Measurements from ENCODE around the gene MCM9. TPM values are rescaled to one million over a fixed set of nuclear protein-coding genes. Genes with fewer than 3 reads are reported as not detected.
A peak's percentile ranks its signal among the peaks of the same experiment; 100 is the strongest.

Gene MCM9
- total and polyA plus RNA-seq, 2 of the 13 experiments (the other 11 are each of a cell fraction or from before 2014, with no cell fraction given) = 3.8 to 17.2 TPM

GRCh38 chr6:118893064-118893806, 41.7 kb downstream of the MCM9 start (continued):
- TF ChIP-seq ZHX1 (CRISPR knock-in tag; IDR thresholded peaks at IDR 0.05; ENCODE audit: low read depth) = no peak; the same call in 1 of the 2 replicates
- no peak for TF ChIP-seq ZNF768 (CRISPR knock-in tag; IDR thresholded peaks at IDR 0.05)
- no peak for TF ChIP-seq GABPB1 (CRISPR knock-in tag; IDR thresholded peaks at IDR 0.05)
- TF ChIP-seq SP2 (CRISPR knock-in tag; IDR thresholded peaks at IDR 0.05) = no peak
- no peak for TF ChIP-seq ZNF547 (CRISPR knock-in tag; IDR thresholded peaks at IDR 0.05)
- no peak; the same call in 1 of the 2 replicates for TF ChIP-seq NFKBIZ (CRISPR knock-in tag; IDR thresholded peaks at IDR 0.05)
- no peak for TF ChIP-seq ARID5B (CRISPR knock-in tag; IDR thresholded peaks at IDR 0.05)
- TF ChIP-seq ZNF558 (CRISPR knock-in tag; IDR thresholded peaks at IDR 0.05; ENCODE audit: borderline replicate concordance) = no peak
- TF ChIP-seq NCOA2 (CRISPR knock-in tag; IDR thresholded peaks at IDR 0.05) = 0 out of 2 replicates have a peak, but pooled peaks have one; percentile 1
- TF ChIP-seq ARID2 (CRISPR knock-in tag; IDR thresholded peaks at IDR 0.05; ENCODE audit: borderline replicate concordance) = 0 out of 2 replicates have a peak, but pooled peaks have one; percentile 29
- no peak for TF ChIP-seq ZNF850 (CRISPR knock-in tag; conservative IDR thresholded peaks at IDR 0.05)
- TF ChIP-seq, protein P1, sequence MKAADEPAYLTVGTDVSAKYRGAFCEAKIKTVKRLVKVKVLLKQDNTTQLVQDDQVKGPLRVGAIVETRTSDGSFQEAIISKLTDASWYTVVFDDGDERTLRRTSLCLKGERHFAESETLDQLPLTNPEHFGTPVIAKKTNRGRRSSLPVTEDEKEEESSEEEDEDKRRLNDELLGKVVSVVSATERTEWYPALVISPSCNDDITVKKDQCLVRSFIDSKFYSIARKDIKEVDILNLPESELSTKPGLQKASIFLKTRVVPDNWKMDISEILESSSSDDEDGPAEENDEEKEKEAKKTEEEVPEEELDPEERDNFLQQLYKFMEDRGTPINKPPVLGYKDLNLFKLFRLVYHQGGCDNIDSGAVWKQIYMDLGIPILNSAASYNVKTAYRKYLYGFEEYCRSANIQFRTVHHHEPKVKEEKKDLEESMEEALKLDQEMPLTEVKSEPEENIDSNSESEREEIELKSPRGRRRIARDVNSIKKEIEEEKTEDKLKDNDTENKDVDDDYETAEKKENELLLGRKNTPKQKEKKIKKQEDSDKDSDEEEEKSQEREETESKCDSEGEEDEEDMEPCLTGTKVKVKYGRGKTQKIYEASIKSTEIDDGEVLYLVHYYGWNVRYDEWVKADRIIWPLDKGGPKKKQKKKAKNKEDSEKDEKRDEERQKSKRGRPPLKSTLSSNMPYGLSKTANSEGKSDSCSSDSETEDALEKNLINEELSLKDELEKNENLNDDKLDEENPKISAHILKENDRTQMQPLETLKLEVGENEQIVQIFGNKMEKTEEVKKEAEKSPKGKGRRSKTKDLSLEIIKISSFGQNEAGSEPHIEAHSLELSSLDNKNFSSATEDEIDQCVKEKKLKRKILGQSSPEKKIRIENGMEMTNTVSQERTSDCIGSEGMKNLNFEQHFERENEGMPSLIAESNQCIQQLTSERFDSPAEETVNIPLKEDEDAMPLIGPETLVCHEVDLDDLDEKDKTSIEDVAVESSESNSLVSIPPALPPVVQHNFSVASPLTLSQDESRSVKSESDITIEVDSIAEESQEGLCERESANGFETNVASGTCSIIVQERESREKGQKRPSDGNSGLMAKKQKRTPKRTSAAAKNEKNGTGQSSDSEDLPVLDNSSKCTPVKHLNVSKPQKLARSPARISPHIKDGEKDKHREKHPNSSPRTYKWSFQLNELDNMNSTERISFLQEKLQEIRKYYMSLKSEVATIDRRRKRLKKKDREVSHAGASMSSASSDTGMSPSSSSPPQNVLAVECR (CRISPR knock-in tag; IDR thresholded peaks at IDR 0.05; ENCODE audit: borderline replicate concordance) = no peak
- no peak for TF ChIP-seq ATF3 (CRISPR knock-in tag; IDR thresholded peaks at IDR 0.05)
- no peak for TF ChIP-seq HOXA7 (CRISPR knock-in tag; IDR thresholded peaks at IDR 0.05)
- TF ChIP-seq RFXAP (CRISPR knock-in tag; IDR thresholded peaks at IDR 0.05; ENCODE audit: borderline replicate concordance) = 0 out of 2 replicates have a peak, but pooled peaks have one; percentile 10
- TF ChIP-seq, protein P2, sequence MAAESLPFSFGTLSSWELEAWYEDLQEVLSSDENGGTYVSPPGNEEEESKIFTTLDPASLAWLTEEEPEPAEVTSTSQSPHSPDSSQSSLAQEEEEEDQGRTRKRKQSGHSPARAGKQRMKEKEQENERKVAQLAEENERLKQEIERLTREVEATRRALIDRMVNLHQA (CRISPR knock-in tag; IDR thresholded peaks at IDR 0.05) = no peak
